HEK293T (cell line): ENCODE measurements around the gene CALD1.

Source experiments
- BHLHE40 ChIP-seq: fragments of 450-650 bp; IDR thresholded peaks from 2 replicates; pipeline ENCODE4 v1.6.1; 2016; ENCODE audit warnings: mild to moderate bottlenecking, moderate library complexity, borderline replicate concordance
- CTBP1 ChIP-seq: fragments of 450-650 bp; IDR thresholded peaks from 2 replicates; pipeline ENCODE4 v1.6.1; 2016; ENCODE audit warnings: borderline replicate concordance
- FOXK2 ChIP-seq: fragments of 450-650 bp; IDR thresholded peaks from 2 replicates; pipeline ENCODE4 v1.6.1; 2016; ENCODE audit warnings: mild to moderate bottlenecking
- HDGF ChIP-seq: fragments of 450-650 bp; IDR thresholded peaks from 2 replicates; pipeline ENCODE4 v1.6.1; 2017; ENCODE audit warnings: antibody characterized with exemption, borderline replicate concordance
- ZNF384 ChIP-seq: fragments of 450-650 bp; IDR thresholded peaks from 2 replicates; pipeline ENCODE4 v1.6.1; 2016

DNA sequence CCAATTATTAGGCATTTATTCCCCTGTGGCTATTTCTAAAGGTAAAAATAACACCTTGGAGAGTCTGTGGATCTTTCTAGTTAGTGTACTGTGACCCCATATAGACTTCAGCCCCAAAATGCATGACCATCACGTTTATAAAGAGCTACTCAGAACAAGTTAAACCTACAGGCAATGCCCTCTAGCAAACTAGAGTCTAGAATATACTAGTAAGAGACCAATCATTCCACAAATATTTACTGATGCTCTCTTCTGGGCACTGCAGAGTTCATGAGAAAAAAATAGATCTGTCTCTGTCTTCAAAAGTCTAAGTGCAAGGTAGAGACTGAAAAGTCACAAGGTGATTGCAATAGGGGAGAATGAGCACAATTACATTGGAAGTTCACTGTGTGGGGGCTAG lies 20.5 kb upstream of the CALD1 start:
- TF ChIP-seq CTBP1 (no peak), HDGF (no peak), BHLHE40 (no peak), ZNF384 (no peak), FOXK2 (no peak)
